GM19468 (cell line): Measurements from ENCODE around the gene C2orf81.
"Not testable (repeated sequence)": the region's sequence is repeated elsewhere in the genome, so short reads cannot be mapped to it uniquely, and the experiment has no call there.

Source experiments
- ATAC-seq: cut with Tn5 transposase; IDR thresholded peaks from one replicate; pipeline ENCODE4 v1.9.1; 2021; ENCODE audit warnings: mild to moderate bottlenecking, moderate library complexity, moderate number of reproducible peaks; ENCODE audit not compliant: unreplicated experiment; ENCODE audit errors: extremely low read depth

C2orf81 gene

DNA sequence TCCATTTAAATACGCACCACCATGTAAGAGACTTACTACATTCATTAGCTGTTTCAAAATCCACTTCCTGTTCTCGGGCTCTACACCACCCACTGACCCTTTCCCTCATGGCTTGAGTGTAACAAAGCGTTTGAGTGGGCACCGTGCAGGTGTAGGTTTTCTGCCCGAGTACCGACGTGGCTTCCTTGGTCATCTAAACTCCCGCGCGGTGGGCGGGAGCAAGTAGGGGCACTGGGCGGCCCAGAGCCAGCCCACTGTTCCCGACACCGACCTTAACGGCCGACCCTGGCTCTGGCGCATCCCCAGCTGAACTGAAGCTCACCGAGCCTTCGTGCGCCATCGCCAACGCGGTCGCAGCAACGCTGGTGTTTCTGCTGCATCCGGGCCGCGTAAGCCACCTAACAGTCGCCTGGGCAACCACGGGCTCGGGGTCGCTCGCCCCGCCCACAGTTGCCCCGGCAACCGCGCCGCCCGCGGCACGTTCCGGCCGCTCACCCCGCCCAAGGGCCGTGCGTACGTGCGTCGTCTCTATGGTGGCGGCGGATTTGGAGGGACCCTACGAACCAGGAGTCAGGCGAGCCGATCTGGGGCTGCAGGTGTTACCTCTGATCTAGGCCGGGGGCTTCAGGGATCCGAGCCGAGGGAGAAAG, at the start of gene C2orf81, which contains the start of gene WDR54:
TSS of gene C2orf81 (minus strand) at position 399 of the 650 bp plus-strand sequence. CDS start at position 340, 59 bp downstream.
TSS of gene WDR54 (plus strand) at position 510 of the 650 bp plus-strand sequence. CDS start 424 bp downstream, outside the sequence.
- peak; percentile 89 for ATAC-seq

DNA sequence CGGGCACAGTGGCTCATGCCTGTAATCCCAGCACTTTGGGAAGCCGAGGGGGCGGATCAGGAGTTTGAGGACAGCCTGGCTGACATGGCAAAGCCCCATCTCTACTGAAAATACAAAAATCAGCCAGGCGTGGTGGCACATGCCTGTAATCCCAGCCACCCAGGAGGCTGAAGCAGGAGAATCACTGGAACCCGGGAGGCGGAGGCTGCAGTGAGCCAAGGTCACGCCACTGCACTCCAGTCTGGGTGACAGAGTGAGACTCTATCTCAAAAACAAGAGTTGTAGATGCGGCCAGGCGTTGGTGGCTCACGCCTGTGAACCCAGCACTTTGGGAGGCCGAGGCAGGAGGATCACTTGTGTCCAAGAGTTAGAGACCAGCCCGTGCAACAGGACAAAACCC, 49.3 kb upstream of the C2orf81 start:
- ATAC-seq: not testable (repeated sequence)

DNA sequence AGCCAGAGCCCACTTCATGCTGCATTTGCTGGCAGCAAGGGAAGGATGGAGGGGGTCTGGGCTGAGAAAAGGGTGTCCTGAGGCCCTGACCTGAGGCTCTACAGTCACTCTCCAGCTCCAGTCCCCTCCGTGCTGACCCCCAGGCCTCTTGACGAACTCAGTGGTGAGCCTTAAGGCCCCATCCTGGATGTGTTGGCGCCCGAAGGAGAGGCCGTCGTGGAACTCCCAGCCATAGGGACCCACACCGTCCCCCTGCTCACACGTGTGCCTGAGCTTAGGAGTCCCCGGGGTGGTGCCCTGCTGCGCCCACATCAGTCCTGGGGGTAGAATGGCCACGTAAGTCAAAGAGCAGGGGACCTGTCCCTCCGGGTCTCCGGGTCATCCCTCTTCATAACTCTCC, 43.0 kb upstream of the C2orf81 start:
- no peak for ATAC-seq

DNA sequence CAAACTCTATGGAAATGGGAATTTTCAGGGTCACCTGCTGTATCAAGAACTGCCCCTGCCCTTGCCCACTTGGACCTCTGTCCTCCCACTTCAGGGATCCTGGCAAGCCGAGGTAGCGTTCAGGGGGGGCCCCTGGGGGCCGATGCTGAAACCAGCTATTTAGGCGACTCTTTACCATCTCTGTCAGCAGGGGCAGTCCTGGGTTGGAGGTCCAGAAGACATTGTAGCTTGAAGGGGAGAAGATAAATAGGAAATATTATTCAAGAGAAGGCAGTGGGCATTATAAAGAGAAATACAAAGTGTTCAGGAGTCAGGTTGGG, 41.3 kb upstream of the C2orf81 start:
- no peak for ATAC-seq

DNA sequence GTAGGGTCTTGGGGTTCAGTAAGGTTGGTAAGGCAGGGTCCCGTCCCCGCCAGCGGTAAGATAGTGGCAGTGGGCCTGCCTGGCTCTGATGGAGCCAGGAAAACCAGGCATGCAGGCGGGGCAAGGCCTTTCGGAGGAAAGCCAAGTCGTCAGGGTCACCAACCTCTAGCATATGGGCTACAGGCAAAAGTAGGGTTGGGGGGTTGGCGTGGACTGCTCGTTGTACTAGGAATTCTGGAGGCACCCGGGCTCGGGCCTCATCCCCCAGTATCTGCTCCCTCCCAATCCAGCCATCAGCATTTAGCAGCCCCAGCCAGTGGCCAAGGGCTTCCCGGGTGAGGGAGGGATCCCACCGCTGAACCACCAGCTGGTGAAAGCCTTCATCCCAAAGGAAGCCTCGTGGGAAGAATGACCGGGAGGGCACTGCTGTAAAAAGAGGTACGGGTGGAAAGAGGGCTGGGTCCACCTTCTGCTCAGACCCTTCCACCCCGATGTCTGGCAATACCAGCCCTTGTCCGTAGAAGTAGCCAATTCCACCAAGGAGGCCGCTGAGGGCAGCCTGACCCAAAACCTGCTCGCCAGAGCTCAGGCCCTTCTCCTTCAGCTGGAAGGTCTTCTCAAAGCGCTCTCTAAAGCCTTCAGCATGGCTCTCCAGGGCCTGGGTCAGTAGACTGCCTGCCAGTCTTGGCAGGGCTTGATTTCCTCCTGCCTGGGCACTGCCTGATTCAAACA, 40.8 kb upstream of the C2orf81 start:
- no peak for ATAC-seq

DNA sequence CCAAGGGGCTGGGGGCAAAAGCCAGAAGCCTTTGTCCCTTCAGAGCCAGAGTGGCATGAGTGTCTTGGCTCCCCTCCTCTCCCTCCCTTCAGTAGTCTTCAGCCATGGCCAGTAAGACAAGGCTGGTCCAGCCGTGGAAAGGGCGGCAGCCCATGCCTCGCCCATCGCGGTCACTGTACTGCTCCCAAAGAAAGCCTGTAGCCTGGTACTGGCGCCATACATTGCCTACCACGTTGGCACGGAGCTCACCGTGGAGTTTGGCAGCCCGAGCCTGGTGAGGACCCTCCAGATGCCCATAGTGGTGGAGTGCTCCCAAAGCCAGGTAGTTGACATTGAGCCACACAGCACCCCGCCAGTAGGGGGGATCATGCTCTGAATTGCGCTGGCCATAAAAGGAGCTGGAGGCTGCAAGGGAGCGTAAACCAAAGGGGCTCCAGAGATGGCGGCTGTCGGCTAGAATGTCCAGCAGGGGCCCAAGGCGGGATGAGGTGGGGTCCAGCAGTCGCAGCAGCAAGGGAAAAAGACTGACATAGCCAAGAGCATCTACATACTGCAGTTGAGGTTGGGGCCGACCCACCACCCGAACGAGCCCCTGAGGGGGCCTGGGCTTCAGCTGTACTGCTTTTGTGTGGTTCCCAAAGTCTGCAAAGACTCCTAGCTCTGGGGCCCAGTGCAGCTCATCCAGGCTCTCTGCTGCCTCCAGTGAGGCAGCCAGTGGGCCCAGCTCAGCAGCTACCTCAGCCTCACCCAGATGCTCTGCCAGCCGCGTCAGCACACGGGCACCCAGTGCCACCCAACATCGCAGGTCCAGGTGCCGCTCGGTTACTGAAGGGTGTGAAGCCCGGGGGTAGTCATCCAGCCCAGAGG, 40.0 kb upstream of the C2orf81 start:
- no peak for ATAC-seq

DNA sequence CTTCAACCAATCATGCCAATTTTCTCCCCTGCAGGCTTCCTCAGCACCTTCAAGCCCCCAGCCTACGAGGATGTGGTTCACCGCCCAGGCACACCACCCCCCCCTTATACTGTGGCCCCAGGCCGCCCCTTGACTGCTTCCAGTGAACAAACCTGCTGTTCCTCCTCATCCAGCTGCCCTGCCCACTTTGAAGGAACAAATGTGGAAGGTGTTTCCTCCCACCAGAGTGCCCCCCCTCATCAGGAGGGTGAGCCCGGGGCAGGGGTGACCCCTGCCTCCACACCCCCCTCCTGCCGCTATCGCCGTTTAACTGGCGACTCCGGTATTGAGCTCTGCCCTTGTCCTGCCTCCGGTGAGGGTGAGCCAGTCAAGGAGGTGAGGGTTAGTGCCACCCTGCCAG, 38.8 kb upstream of the C2orf81 start:
- not testable (repeated sequence) for ATAC-seq

DNA sequence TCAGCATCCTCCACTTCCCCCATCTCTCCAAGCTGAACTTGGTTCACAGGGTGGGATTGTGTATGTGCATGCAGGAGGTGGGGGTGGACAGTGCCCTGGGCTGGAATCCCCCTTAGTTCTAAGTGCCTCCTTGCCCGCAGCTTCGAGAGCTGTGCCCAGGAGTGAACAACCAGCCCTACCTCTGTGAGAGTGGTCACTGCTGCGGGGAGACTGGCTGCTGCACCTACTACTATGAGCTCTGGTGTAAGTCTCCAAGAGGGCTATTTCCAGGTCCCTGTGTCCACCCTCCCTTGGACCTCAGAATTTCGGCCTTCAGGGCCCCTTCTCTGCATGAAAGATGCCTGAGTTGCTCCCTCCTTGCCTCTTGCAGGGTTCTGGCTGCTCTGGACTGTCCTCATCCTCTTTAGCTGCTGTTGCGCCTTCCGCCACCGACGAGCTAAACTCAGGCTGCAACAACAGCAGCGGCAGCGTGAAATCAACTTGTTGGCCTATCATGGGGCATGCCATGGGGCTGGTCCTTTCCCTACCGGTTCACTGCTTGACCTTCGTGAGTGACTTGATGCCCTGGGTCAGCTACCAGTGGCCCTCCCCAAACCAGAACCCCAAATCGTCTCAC, 38.2 kb upstream of the C2orf81 start:
- not testable (repeated sequence) for ATAC-seq

DNA sequence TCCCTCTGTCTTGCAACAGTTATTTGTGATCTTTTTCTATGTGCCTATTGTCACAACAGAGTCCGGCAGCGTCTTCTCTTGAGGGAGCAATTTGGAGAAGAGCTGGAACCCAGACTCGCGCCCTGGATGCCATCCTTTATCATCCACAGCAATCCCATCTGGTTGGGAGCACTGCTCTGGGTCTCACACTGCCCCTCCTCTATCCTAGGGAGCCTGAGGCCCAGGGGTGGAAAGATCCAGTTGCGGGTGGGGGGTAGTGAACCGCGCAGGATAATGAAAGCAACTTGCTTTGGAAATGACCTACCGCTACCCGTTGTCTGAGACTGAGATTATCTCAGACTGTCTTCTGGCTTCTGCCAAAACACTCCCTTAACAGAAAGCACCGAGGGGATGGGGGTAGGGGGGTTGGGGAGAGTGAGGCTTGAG, 37.5 kb upstream of the C2orf81 start:
- no peak for ATAC-seq

DNA sequence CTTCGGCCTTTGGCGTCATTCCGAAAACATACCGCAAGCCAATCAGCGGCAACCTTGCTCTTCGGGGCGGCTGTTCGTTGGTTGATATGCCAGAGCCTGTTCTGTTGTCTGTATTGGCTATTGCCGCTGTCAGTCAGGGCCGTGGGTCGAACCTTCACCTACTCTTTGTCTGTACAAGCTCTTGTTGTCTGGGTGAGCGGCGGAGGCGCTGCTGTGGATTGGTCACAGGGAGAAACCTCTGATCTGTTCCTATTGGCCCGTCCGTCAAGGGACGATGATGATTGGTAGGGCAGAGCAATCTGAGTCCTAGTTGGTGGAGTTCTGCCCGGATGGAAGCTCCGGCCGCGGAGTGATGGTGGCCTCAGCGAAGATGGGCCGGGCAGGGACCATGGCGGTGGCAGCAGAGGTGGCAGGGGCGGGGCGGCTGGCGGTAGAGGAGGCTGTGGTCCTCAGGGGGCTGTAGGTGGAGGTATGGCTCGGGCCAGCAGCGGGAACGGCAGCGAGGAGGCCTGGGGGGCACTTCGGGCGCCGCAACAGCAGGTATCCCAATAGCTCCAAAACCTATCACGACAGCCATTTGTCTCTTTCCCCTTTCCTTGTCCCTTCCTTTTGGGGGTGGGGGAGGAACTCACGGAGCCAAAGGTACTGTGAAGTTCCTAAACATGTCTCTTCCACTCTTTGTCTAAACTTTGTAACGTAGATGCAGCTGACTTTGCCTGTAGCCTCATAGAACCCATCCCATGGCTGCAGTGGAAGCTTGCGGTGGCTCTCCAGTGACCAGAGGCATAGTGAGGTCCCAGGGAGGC, 36.9 kb upstream of the C2orf81 start, which contains the start of gene WBP1:
TSS of gene WBP1 (plus strand) at position 307 of the 806 bp plus-strand sequence. CDS start at position 472, 165 bp downstream.
- ATAC-seq: peak; percentile 81

DNA sequence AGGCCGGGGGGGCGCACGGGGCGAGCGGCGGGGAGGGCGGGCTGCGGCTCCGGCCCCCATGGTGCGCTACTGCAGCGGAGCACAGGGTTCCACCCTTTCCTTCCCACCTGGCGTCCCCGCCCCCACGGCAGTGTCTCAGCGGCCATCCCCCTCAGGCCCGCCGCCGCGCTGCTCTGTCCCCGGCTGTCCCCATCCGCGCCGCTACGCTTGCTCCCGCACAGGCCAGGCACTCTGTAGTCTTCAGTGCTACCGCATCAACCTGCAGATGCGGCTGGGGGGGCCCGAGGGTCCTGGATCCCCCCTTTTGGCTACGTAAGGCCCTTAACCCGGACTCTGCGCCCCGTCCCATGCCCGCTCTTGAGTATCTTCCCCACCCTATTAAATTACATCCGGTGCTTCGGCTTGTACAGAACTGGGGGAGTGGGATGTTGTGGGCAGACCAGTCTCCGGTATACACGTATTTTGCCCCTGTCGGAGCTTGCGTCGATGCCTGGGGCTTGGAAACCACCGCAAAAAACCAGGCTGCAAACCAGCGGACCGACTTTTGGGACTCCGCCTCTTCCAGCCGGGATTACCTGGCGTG, 36.2 kb upstream of the C2orf81 start:
- ATAC-seq: no peak

DNA sequence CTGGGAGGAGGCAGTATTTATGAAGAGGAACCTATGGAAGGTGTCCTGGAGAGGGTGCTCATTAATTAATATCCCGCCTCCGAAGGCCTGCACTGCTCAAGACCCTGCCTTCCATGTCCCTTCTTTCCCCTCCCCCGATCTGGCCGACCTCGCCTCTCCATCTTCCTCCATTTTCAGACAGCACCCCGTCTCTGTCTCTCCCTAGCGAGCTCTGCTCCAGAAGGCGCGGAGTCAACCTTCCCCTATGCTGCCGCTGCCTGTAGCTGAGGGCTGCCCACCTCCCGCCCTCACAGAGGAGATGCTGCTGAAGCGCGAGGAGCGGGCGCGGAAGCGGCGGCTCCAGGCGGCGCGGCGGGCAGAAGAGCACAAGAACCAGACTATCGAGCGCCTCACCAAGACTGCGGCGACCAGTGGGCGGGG, 35.7 kb upstream of the C2orf81 start:
- ATAC-seq: no peak

DNA sequence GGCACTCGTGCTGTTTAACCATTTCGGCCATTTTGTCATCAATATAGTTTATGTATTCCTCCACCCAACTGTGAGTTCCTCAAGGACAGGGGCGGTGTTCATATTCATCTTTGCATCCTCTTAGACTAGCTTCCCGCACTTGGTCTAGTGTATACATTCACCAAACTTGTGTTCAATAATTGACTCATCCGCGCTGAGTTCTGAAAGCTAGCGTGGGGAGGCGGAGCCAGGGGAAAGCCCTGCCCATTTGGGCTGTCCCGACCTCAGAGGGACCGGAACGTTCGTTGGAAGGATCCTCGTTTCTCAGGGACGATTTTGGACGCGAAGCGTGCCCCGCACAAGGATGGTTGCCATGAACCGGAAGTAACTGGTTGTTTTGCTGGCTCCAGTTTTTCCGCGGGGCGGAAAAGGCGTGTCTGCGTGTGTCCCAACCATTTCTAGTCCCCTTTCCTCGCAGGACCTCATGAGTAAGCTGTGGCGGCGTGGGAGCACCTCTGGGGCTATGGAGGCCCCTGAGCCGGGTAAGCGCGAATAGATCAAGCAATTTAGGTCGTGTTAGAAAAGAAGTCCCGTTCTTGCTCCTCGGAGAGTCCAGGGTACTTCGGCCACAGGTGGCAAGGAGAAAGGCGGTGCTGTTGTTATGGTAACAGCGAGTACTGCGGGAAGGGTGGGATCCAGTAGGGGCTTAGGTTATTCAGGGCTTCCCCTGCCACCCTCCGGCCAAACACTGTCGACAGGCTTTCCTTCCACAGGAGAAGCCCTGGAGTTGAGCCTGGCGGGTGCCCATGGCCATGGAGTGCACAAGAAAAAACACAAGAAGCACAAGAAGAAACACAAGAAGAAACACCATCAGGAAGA, 33.5 kb upstream of the C2orf81 start, which contains the start of gene INO80B:
TSS of gene INO80B (plus strand) at position 434 of the 858 bp plus-strand sequence. CDS start at position 464, 30 bp downstream.
- ATAC-seq: peak; percentile 29

DNA sequence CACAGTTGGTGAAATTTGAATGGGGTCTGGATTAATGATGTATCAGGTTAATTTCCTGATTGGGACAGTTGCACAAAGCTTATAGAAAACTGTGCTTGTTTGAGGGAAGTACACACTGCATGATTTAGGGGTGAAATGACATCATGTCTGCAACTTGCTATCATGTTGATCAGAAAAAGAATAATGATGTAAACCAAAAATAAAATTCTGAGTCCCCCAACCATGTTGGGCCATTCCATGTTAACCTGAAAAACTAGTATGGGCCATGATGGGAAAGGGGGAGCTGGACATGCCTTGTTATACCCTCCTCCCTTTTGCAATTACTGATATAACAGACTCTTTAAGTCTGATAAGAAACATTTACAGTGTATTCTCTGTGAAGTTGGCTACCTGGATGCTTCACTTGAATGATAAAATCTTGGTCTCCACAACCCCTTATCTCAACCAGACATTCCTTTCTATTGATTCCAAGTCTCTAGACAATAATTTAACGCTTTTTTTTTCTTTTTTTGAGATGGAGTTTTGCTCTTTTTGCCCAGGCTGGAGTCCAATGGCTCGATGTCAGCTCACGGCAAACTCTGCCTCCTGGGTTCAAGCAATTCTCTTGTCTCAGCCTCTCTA, 29.3 kb upstream of the C2orf81 start:
- ATAC-seq: no peak

DNA sequence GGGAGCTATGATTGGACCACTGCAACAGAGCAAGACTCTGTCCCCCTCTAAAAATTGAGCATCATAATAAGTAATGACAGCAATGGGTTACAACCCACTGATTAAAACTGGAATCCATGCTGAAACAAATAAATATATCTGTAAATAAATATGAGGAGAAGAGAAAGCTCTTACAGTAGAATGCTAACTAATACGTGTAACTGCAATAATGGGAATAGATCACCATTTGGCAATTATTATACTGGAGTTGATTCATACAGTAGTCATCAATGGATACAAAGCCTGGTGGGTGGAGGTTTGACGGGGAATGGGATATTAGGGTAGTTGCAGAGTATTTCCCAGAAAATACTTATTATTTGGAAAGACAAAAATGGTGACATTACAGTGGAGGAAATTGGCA, 27.4 kb upstream of the C2orf81 start:
- ATAC-seq: no peak

DNA sequence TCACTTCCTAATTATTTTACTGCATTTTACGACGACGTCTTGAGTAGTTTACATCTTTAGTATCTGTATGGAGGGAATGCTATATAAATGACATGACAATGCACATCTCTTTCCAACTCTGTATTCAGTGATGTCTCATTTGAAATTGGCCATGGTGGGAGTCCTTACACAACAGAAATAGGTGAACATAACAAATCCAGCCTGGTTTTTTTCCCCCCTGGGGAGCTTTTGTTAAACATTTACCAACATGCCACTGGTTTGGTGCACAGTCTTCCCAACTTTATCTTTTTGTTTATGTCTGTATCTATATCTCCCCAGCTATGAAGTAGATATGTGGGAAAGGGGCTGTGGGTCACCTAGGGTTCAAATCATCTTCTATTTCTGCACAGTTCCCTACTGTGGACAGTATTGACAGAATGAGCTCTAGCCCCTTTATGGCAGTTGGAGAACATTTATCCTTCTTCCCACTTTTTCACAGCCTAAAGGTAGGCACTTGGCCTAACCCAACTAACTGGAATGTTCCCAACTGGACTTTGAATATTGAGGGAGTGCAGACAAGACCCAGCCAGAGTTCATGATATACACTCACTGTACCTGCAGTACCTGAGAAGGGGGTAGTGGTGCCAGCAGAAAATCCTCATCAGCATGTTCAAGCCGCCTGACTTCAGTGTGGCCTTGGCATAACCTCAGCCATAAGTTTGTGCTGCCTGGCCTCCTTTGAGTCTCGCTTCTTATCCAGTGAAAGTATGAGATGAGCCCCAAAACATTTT, 26.0 kb upstream of the C2orf81 start:
- ATAC-seq: no peak
